IMR-90 (cell line): ENCODE results near the gene FGF9.

ENCODE experiments used
- BHLHE40 ChIP-seq: fragments of 150-350 bp; IDR thresholded peaks from 2 replicates; pipeline ENCODE4 v1.6.1; 2016; ENCODE audit warnings: mild to moderate bottlenecking, low read depth, low read length
- CEBPB ChIP-seq: IDR thresholded peaks from 2 replicates; pipeline ENCODE4 v1.6.1; 2012; ENCODE audit warnings: low read depth, low read length, improper control_type of control experiment
- CHD1 ChIP-seq: IDR thresholded peaks from 2 replicates; pipeline ENCODE4 v1.6.1; 2012; ENCODE audit warnings: low read depth, low read length, improper control_type of control experiment
- FOS ChIP-seq: fragments of 150-350 bp; IDR thresholded peaks from 2 replicates; pipeline ENCODE4 v1.6.1; 2016; ENCODE audit warnings: low read depth, low read length
- MAZ ChIP-seq: IDR thresholded peaks from 2 replicates; pipeline ENCODE4 v1.6.1; 2012; ENCODE audit warnings: low read depth, mild to moderate bottlenecking, low read length, improper control_type of control experiment, moderate library complexity, borderline replicate concordance
- MXI1 ChIP-seq: IDR thresholded peaks from 2 replicates; pipeline ENCODE4 v1.6.1; 2012; ENCODE audit warnings: low read depth, mild to moderate bottlenecking, low read length, moderate library complexity, borderline replicate concordance
- POLR2A ChIP-seq: IDR thresholded peaks from 2 replicates; pipeline ENCODE4 v1.6.1; 2012; ENCODE audit warnings: mild to moderate bottlenecking, low read depth, low read length
- RAD21 ChIP-seq: IDR thresholded peaks from 2 replicates; pipeline ENCODE4 v1.6.1; 2012; ENCODE audit warnings: low read length, improper control_type of control experiment
- RCOR1 ChIP-seq: IDR thresholded peaks from 2 replicates; pipeline ENCODE4 v1.6.1; 2012; ENCODE audit warnings: mild to moderate bottlenecking, low read length, improper control_type of control experiment; ENCODE audit not compliant: insufficient replicate concordance
- RFX5 ChIP-seq: IDR thresholded peaks from 2 replicates; pipeline ENCODE4 v1.8.0; 2012; ENCODE audit warnings: low read depth, mild to moderate bottlenecking, low read length, moderate library complexity
- SMC3 ChIP-seq: fragments of 150-350 bp; IDR thresholded peaks from 2 replicates; pipeline ENCODE4 v1.6.1; 2016; ENCODE audit warnings: low read depth, mild to moderate bottlenecking, antibody characterized with exemption, low read length, moderate library complexity
- TF ChIP-seq, protein P1 (sequence below): conservative IDR thresholded peaks from 2 replicates; pipeline ENCODE4 v1.5.1; 2012; ENCODE audit warnings: mild to moderate bottlenecking, low read depth, low read length, improper control_type of control experiment
- TF ChIP-seq, protein P2 (sequence below): fragments of 150-350 bp; IDR thresholded peaks from 2 replicates; pipeline ENCODE4 v1.6.1; 2017; ENCODE audit warnings: mild to moderate bottlenecking, antibody characterized with exemption, low read length, low read depth

- TF ChIP-seq, protein P1, sequence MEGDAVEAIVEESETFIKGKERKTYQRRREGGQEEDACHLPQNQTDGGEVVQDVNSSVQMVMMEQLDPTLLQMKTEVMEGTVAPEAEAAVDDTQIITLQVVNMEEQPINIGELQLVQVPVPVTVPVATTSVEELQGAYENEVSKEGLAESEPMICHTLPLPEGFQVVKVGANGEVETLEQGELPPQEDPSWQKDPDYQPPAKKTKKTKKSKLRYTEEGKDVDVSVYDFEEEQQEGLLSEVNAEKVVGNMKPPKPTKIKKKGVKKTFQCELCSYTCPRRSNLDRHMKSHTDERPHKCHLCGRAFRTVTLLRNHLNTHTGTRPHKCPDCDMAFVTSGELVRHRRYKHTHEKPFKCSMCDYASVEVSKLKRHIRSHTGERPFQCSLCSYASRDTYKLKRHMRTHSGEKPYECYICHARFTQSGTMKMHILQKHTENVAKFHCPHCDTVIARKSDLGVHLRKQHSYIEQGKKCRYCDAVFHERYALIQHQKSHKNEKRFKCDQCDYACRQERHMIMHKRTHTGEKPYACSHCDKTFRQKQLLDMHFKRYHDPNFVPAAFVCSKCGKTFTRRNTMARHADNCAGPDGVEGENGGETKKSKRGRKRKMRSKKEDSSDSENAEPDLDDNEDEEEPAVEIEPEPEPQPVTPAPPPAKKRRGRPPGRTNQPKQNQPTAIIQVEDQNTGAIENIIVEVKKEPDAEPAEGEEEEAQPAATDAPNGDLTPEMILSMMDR: no peak
- TF ChIP-seq, protein P2, sequence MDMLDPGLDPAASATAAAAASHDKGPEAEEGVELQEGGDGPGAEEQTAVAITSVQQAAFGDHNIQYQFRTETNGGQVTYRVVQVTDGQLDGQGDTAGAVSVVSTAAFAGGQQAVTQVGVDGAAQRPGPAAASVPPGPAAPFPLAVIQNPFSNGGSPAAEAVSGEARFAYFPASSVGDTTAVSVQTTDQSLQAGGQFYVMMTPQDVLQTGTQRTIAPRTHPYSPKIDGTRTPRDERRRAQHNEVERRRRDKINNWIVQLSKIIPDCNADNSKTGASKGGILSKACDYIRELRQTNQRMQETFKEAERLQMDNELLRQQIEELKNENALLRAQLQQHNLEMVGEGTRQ: no peak
- TF ChIP-seq SMC3 (no peak), FOS (no peak), POLR2A (no peak), RAD21 (no peak), CEBPB (no peak), CHD1 (no peak), RFX5 (no peak), MAZ (no peak), MXI1 (no peak), RCOR1 (no peak), BHLHE40 (no peak)
Observed at GRCh38 chr13:21637296-21637695, 33.6 kb upstream of the FGF9 start.
